ENCODE measurements around the gene LEMD2.

Gene LEMD2

GRCh38 chr6:33738153-33738552 lies 50.8 kb downstream of the LEMD2 start:
- no peak for DNase-seq (ENCODE audit: low spot score)

- DNase-seq (ENCODE audit: low spot score): no peak
Measured at GRCh38 chr6:33737267-33738026, 51.5 kb downstream of the LEMD2 start.

GRCh38 chr6:33735216-33735615 lies 53.7 kb downstream of the LEMD2 start:
- no peak for DNase-seq (ENCODE audit: low spot score)

GRCh38 chr6:33733709-33734007 lies 55.3 kb downstream of the LEMD2 start:
- DNase-seq (ENCODE audit: low spot score): no peak

GRCh38 chr6:33732817-33733708 lies 55.9 kb downstream of the LEMD2 start:
- DNase-seq (ENCODE audit: low spot score): no peak

- no peak for DNase-seq (ENCODE audit: low spot score)
Measured at GRCh38 chr6:33732385-33732784, 56.5 kb downstream of the LEMD2 start.

- DNase-seq (ENCODE audit: low spot score): no peak
Measured at GRCh38 chr6:33731751-33732282, 57.1 kb downstream of the LEMD2 start.

GRCh38 chr6:33731035-33731434 lies 57.9 kb downstream of the LEMD2 start:
- DNase-seq (ENCODE audit: low spot score): no peak

- no peak for DNase-seq (ENCODE audit: low spot score)
Measured at GRCh38 chr6:33730611-33731010, 58.3 kb downstream of the LEMD2 start.

- no peak for DNase-seq (ENCODE audit: low spot score)
Measured at GRCh38 chr6:33729059-33729458, 59.9 kb downstream of the LEMD2 start.

GRCh38 chr6:33728438-33728837 lies 60.5 kb downstream of the LEMD2 start:
- no peak for DNase-seq (ENCODE audit: low spot score)

GRCh38 chr6:33727932-33728331 lies 61.0 kb downstream of the LEMD2 start:
- DNase-seq (ENCODE audit: low spot score): no peak

- no peak for DNase-seq (ENCODE audit: low spot score)
Measured at GRCh38 chr6:33727126-33727525, 61.8 kb downstream of the LEMD2 start.

GRCh38 chr6:33726696-33727095 lies 62.2 kb downstream of the LEMD2 start:
- DNase-seq (ENCODE audit: low spot score): no peak

GRCh38 chr6:33725891-33726673 lies 62.8 kb downstream of the LEMD2 start:
- DNase-seq (ENCODE audit: low spot score): no peak

- DNase-seq (ENCODE audit: low spot score): no peak
Measured at GRCh38 chr6:33725222-33725621, 63.7 kb downstream of the LEMD2 start.

- no peak for DNase-seq (ENCODE audit: low spot score)
Measured at GRCh38 chr6:33724102-33725023, 64.6 kb downstream of the LEMD2 start.

- no peak for DNase-seq (ENCODE audit: low spot score)
Measured at GRCh38 chr6:33723371-33724085, 65.4 kb downstream of the LEMD2 start.

- DNase-seq (ENCODE audit: low spot score): no peak
Measured at GRCh38 chr6:33722103-33722623, 66.8 kb downstream of the LEMD2 start.

GRCh38 chr6:33721508-33721907 lies 67.4 kb downstream of the LEMD2 start:
- DNase-seq (ENCODE audit: low spot score): no peak
